ENCODE measurements around the gene STAM.

GRCh38 chr10:17651896-17652295, 7.9 kb downstream of the STAM start:
- no peak for TF ChIP-seq CTCF (IDR thresholded peaks at IDR 0.05)
- TF ChIP-seq POLR2A (IDR thresholded peaks at IDR 0.05), result no peak
- no peak for TF ChIP-seq POLR2AphosphoS5 (IDR thresholded peaks at IDR 0.05)
